Jurkat, Clone E6-1 (cell line): Measurements from ENCODE around the gene GULP1.
"Not testable (repeated sequence)": the region's sequence is repeated elsewhere in the genome, so short reads cannot be mapped to it uniquely, and the experiment has no call there.

ENCODE experiments used
- DNase-seq: peaks from one replicate; pipeline ENCODE4 v3.0.0-alpha.2; 2011; ENCODE audit warnings: low read depth, low spot score
- H3K4me3 ChIP-seq: 2 replicates; pipeline ENCODE4 v1.5.1; 2011; ENCODE audit warnings: mild to moderate bottlenecking, low read length, control low read depth, moderate library complexity

Gene GULP1

GRCh38 chr2:188444106-188444835 lies 152.6 kb downstream of the GULP1 start:
- no peak for DNase-seq

DNA sequence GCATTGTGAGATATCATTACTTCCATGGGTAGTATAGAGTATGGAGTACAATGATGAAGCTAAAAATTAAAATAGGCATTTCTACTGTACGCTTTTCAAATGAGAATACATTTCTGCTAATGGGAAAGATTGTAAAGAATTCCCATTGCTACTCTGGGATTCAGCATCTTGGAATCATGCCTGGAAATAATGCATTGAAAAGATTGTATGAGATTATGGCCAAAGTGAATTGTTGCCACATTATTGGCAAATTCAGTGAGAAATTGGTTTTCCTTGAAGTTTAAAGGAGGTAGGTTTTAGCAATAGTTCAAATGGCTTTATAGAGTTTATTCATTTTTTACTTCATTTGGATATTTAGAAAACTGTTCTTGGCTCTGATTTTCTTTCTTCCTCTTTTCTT lies 157.9 kb downstream of the GULP1 start:
- no peak for DNase-seq
- H3K4me3 ChIP-seq: no peak overlapping the region

More at GRCh38 chr2:188444106-188444835, 152.6 kb downstream of the GULP1 start:
- no peak overlapping the region for H3K4me3 ChIP-seq

- no peak for DNase-seq
- H3K4me3 ChIP-seq: no peak overlapping the region
Measured at GRCh38 chr2:188449971-188450370, 158.3 kb downstream of the GULP1 start.

DNA sequence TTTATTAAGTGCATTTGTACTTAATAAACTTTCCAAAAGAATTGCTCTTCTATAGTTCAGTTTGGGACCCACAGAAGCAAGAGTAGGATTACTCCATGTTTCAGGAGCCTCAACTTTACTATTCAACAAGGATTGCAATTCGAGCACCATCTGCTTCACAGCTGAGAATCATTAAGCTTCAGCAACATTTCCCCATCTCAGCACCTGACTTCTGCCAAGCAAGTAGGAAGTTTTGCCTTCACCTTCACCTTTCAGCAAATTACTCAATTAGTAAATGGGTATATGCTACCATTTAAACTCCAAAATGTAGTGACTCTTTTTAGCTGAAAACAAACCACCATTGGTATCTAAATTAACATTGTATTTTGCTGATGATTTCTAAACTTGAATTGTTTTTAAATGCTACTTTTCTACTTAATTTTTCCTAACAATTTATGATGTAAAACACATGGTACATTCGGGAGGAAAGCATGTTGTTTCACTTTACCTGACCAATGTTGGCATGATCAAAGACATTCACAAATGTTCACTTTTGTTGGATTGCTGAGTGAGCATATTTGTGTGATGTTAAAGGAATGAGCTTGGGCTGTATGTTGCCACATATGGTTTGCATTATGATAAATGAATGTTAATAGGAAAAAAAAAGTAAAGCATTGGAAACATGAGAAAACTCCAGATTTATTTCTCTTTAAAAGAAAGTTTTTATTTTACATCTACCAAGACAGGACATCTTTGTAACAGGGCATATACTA lies 159.2 kb downstream of the GULP1 start:
- no peak for DNase-seq

DNA sequence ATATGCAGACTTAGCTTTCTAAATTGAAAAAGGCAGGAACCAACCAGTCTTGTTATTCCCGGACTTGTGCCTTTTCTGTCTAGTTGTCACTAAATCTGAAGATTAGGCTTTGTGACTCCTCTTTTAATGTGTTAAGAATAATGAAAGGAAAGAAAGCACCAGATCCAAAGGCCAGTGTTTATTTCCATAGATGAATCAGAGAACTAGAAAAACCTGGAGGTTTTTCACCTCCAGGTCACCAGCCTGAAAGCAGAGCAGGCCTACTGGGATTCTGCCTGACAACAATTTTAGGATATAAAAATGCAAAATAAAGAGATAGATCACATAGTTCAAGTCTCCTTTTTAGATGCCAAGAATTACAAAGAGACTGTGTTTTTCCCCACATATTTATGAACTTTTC lies 160.4 kb downstream of the GULP1 start:
- DNase-seq: no peak
- no peak overlapping the region for H3K4me3 ChIP-seq

More for the DNA sequence above, 159.2 kb downstream of the GULP1 start:
- H3K4me3 ChIP-seq: no peak overlapping the region

DNA sequence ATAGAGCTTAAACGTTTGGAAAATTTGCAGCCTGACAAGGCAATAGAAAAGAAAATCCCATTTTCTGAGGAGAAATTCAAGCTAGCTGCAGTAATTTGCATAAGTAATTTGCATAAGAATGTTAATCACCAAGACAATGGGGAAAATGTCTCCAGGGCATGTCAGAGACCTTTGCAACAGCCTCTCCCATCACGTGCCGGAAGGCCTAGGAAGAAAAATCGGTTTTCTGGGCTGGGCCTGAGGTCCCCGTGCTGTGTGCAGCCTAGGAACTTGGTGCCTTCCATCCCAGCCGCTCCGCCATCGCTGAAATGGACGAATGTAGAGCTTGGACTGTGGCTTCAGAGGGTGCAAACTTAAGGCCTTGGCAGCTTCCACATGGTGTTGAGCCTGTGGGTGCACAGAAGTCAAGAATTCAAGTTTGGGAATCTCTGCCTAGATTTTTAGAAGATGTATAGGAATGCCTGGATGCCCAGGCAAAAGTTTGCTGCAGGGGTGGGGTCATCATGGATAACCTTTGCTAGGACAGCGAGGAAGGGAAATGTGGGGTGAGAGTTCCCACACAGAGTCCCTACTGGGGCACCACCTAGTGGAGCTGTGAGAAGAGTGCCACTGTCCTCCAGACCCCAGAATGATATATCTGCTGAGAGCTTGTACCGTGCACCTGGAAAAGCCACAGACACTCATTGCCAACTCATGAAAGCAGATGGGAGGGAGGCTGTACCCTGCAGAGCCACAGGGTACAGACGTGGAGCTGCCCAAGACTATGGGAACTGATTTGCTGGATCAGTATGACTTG lies 164.6 kb downstream of the GULP1 start:
- peak; percentile 20 for DNase-seq
- H3K4me3 ChIP-seq: no peak overlapping the region

DNA sequence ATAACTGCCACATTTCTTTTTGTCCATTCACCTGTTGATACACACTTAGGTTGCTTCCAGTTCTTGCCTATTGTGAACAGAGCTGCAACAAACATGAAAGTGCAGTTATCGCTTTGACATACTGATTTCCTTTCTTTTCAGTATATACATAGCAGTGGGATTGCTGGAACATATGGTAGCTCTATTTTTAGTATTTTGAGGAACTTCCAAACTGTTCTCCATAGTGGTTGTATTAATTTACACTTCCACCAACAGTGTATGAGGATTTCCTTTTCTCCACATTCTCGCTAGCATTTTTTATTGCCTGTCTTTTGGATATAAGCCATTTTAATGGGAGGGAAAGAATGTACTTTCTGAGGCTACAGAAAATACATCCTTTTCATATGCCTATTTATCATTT lies 167.4 kb downstream of the GULP1 start:
- H3K4me3 ChIP-seq: no peak overlapping the region
- DNase-seq: no peak

- DNase-seq, H3K4me3 ChIP-seq: not testable (repeated sequence)
Measured at GRCh38 chr2:188466078-188466477, 174.4 kb downstream of the GULP1 start.

DNA sequence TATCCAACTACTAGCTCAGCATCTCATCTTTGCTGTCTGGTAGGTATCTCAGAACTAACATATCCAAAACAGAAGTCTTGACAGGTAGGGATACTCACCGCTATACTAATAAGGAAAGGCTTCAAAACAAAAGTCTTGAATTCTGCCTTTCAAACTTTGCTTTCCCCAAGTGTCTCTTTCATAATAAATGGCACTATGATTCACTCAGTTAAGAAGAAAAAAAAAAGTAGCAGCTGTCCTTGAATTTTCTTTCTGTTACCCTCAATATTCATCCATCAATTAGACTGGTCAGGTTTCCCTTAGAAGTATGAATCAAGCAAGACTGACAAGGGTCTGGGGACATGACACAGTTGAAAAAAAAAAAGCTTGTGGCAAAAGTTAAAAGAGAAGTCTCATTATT lies 175.1 kb downstream of the GULP1 start:
- H3K4me3 ChIP-seq: no peak overlapping the region
- DNase-seq: no peak

GRCh38 chr2:188471166-188471565 lies 179.5 kb downstream of the GULP1 start:
- H3K4me3 ChIP-seq: no peak overlapping the region
- DNase-seq: no peak

GRCh38 chr2:188473306-188473705 lies 181.6 kb downstream of the GULP1 start:
- no peak for DNase-seq
- no peak overlapping the region for H3K4me3 ChIP-seq

GRCh38 chr2:188474316-188474715 lies 182.6 kb downstream of the GULP1 start:
- H3K4me3 ChIP-seq: no peak overlapping the region
- no peak for DNase-seq

- no peak overlapping the region for H3K4me3 ChIP-seq
- no peak for DNase-seq
Measured at GRCh38 chr2:188475945-188476344, 184.3 kb downstream of the GULP1 start.

GRCh38 chr2:188477564-188478103 lies 186.0 kb downstream of the GULP1 start:
- H3K4me3 ChIP-seq: no peak overlapping the region
- DNase-seq: no peak

- no peak for DNase-seq
- H3K4me3 ChIP-seq: no peak overlapping the region
Measured at GRCh38 chr2:188478724-188479123, 187.1 kb downstream of the GULP1 start.

GRCh38 chr2:188481474-188481873 lies 189.8 kb downstream of the GULP1 start:
- no peak for DNase-seq
- H3K4me3 ChIP-seq: no peak overlapping the region

DNA sequence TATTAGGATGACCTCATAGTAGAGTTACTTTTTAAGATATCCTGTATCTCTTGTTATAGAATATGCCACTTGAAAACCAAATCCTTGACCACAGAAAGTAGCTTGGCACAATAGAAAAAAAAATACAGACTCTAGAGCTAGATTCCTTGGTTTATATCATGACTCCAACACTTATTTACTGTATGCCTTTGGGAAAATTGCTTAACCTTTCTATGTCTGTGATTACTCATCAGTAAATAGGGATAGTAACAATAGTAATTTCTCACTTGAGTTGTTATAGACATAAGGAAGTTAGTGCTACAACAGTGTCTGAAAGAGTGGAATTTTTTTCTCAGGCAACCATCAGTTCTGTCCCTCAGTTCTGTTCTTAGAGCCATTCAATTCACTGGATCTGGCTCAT lies 193.8 kb downstream of the GULP1 start:
- no peak overlapping the region for H3K4me3 ChIP-seq
- DNase-seq: no peak

- DNase-seq: no peak
- H3K4me3 ChIP-seq: no peak overlapping the region
Measured at GRCh38 chr2:188492751-188493150, 201.1 kb downstream of the GULP1 start.

GRCh38 chr2:188494906-188495305 lies 203.2 kb downstream of the GULP1 start:
- no peak for DNase-seq
- no peak overlapping the region for H3K4me3 ChIP-seq
